Neural crest cell (in vitro differentiated cells): ENCODE measurements around the gene KIAA1217. TPM values are rescaled to one million over a fixed set of nuclear protein-coding genes. Genes with fewer than 3 reads are reported as not detected.

Experiments
- DNase-seq: peaks from one replicate; pipeline ENCODE4 v3.0.0; 2021; ENCODE audit warnings: low read depth, mixed read lengths, low spot score
- H3K27ac Mint-ChIP-seq: one replicate; pipeline ENCODE4 v1.8.0; 2021; ENCODE audit warnings: mild to moderate bottlenecking, mixed read lengths; ENCODE audit not compliant: unreplicated experiment
- H3K27me3 Mint-ChIP-seq: 2 replicates; pipeline ENCODE4 v1.8.0; 2021; ENCODE audit warnings: low read depth, mild to moderate bottlenecking, mixed read lengths
- H3K36me3 Mint-ChIP-seq: 2 replicates; pipeline ENCODE4 v1.8.0; 2021; ENCODE audit warnings: low read depth, mild to moderate bottlenecking, mixed read lengths
- H3K4me1 Mint-ChIP-seq: 2 replicates; pipeline ENCODE4 v1.8.0; 2021; ENCODE audit warnings: mixed read lengths
- H3K4me3 Mint-ChIP-seq: one replicate; pipeline ENCODE4 v1.8.0; 2021; ENCODE audit warnings: mild to moderate bottlenecking, mixed read lengths
- H3K9me3 Mint-ChIP-seq: 2 replicates; pipeline ENCODE4 v1.8.0; 2021; ENCODE audit warnings: mixed read lengths
- CTCF ChIP-seq: fragments of 200-600 bp; sonication (generic); conservative IDR thresholded peaks from 2 replicates; pipeline ENCODE4 v1.5.0; 2021; ENCODE audit warnings: antibody characterized with exemption, mild to moderate bottlenecking
- total RNA-seq: library from RNA; stranded (reverse); gene quantifications from 2 replicates; pipeline ENCODE4 v1.2.1, GENCODE V29; 2021

The KIAA1217 gene
- total RNA-seq, 1 donor from 2014 or later, result 10.5 TPM

- H3K4me1 Mint-ChIP-seq, result peaks cover 28% of the 10 kb centered on the region
- no peaks in the 10 kb centered on the region for H3K27me3 Mint-ChIP-seq
- H3K36me3 Mint-ChIP-seq, result no peaks in the 10 kb centered on the region
- H3K27ac Mint-ChIP-seq, result peak overlapping the region; percentile 50
- peaks cover 4% of the 10 kb centered on the region for H3K9me3 Mint-ChIP-seq
- no peak for DNase-seq
- H3K4me3 Mint-ChIP-seq, result no peak overlapping the region
- TF ChIP-seq CTCF, result no peak
Measured at GRCh38 chr10:24311888-24312287, 103.0 kb downstream of the KIAA1217 start.

GRCh38 chr10:24313283-24313682, 104.3 kb downstream of the KIAA1217 start:
- Mint-ChIP-seq H3K9me3 (peaks cover 4% of the 10 kb centered on the region), H3K4me1 (peaks cover 15% of the 10 kb centered on the region), H3K36me3 (no peaks in the 10 kb centered on the region), H3K4me3 (no peak overlapping the region), H3K27ac (no peak overlapping the region), H3K27me3 (no peaks in the 10 kb centered on the region)
- TF ChIP-seq CTCF, result no peak
- no peak for DNase-seq

- no peaks in the 10 kb centered on the region for H3K27me3 Mint-ChIP-seq
- H3K27ac Mint-ChIP-seq, result no peak overlapping the region
- DNase-seq, result no peak
- H3K4me1 Mint-ChIP-seq, result peaks cover 11% of the 10 kb centered on the region
- peaks cover 6% of the 10 kb centered on the region for H3K9me3 Mint-ChIP-seq
- H3K36me3 Mint-ChIP-seq, result no peaks in the 10 kb centered on the region
- no peak for TF ChIP-seq CTCF
- no peak overlapping the region for H3K4me3 Mint-ChIP-seq
Measured at GRCh38 chr10:24315211-24315610, 106.3 kb downstream of the KIAA1217 start.

- H3K4me1 Mint-ChIP-seq, result no peaks in the 10 kb centered on the region
Measured at GRCh38 chr10:24318517-24318916, 109.6 kb downstream of the KIAA1217 start.

GRCh38 chr10:24320373-24320772, 111.4 kb downstream of the KIAA1217 start:
- Mint-ChIP-seq H3K27me3 (no peaks in the 10 kb centered on the region), H3K4me1 (no peaks in the 10 kb centered on the region), H3K4me3 (no peak overlapping the region), H3K27ac (no peak overlapping the region), H3K36me3 (peaks cover 2% of the 10 kb centered on the region), H3K9me3 (peaks cover 2% of the 10 kb centered on the region)
- no peak for DNase-seq
- no peak for TF ChIP-seq CTCF

More at GRCh38 chr10:24318517-24318916, 109.6 kb downstream of the KIAA1217 start:
- H3K36me3 Mint-ChIP-seq, result no peaks in the 10 kb centered on the region
- no peak overlapping the region for H3K4me3 Mint-ChIP-seq
- no peak overlapping the region for H3K27ac Mint-ChIP-seq
- no peaks in the 10 kb centered on the region for H3K27me3 Mint-ChIP-seq
- peaks cover 2% of the 10 kb centered on the region for H3K9me3 Mint-ChIP-seq
- no peak for DNase-seq
- no peak for TF ChIP-seq CTCF

GRCh38 chr10:24324651-24325050, 115.7 kb downstream of the KIAA1217 start:
- H3K9me3 Mint-ChIP-seq, result peaks cover 7% of the 10 kb centered on the region
- H3K27me3 Mint-ChIP-seq, result no peaks in the 10 kb centered on the region
- peaks cover 8% of the 10 kb centered on the region for H3K36me3 Mint-ChIP-seq
- DNase-seq, result no peak
- H3K27ac Mint-ChIP-seq, result no peak overlapping the region
- no peaks in the 10 kb centered on the region for H3K4me1 Mint-ChIP-seq
- no peak overlapping the region for H3K4me3 Mint-ChIP-seq
- no peak for TF ChIP-seq CTCF
